ENCODE measurements around the gene RNF157.
A peak's percentile ranks its signal among the peaks of the same experiment; 100 is the strongest.

RNF157 gene

GRCh38 chr17:76104140-76104895 lies 136.0 kb downstream of the RNF157 start:
- no peak for DNase-seq (ENCODE audit: low read depth, low spot score)
- TF ChIP-seq FOXP2 (optimal IDR thresholded peaks at IDR 0.05; ENCODE audit: control extremely low read depth, extremely low read length, insufficient read depth) (no peak), EZH2 (IDR thresholded peaks at IDR 0.05) (no peak), POLR2AphosphoS5 (IDR thresholded peaks at IDR 0.05; ENCODE audit: borderline replicate concordance, low read depth, low read length) (no peak)
- Histone ChIP-seq H3K4me3 (peak overlapping the region; percentile 95), H3K36me3 (ENCODE audit: insufficient read depth, low read length) (peaks cover 21% of the 10 kb centered on the region), H3K9me3 (ENCODE audit: low read depth, low read length) (no peaks in the 10 kb centered on the region), H3K9ac (ENCODE audit: insufficient read length) (peak overlapping the region; percentile 76), H3K27ac (peak overlapping the region; percentile 69)

- Histone ChIP-seq H3K9ac (ENCODE audit: insufficient read length) (peak within 1 kb of the TSS; percentile 76), H3K27ac (peak within 1 kb of the TSS; percentile 69), H3K4me3 (peak within 1 kb of the TSS; percentile 95), H3K9me3 (ENCODE audit: low read depth, low read length) (no peaks in the 10 kb centered on the region), H3K36me3 (ENCODE audit: insufficient read depth, low read length) (peaks cover 23% of the 10 kb centered on the region)
- DNase-seq (ENCODE audit: low read depth, low spot score), result no peak
- TF ChIP-seq POLR2AphosphoS5 (IDR thresholded peaks at IDR 0.05; ENCODE audit: borderline replicate concordance, low read depth, low read length) (peak; percentile 89), FOXP2 (optimal IDR thresholded peaks at IDR 0.05; ENCODE audit: control extremely low read depth, extremely low read length, insufficient read depth) (no peak)
These were observed 136.8 kb downstream of the RNF157 start, which contains the start of gene EXOC7 for GRCh38 chr17:76103274-76104139. Gene EXOC7 (minus strand): TSS chr17:76103787. CDS start chr17:76103692, 95 bp downstream.

GRCh38 chr17:76102944-76103273 lies 137.4 kb downstream of the RNF157 start:
- DNase-seq (ENCODE audit: low read depth, low spot score), result no peak
- Histone ChIP-seq H3K9me3 (ENCODE audit: low read depth, low read length) (no peaks in the 10 kb centered on the region), H3K9ac (ENCODE audit: insufficient read length) (peak overlapping the region; percentile 76), H3K27ac (no peak overlapping the region), H3K36me3 (ENCODE audit: insufficient read depth, low read length) (peaks cover 24% of the 10 kb centered on the region), H3K4me3 (peak overlapping the region; percentile 95)
- TF ChIP-seq FOXP2 (optimal IDR thresholded peaks at IDR 0.05; ENCODE audit: control extremely low read depth, extremely low read length, insufficient read depth), result no peak
- TF ChIP-seq POLR2AphosphoS5 (IDR thresholded peaks at IDR 0.05; ENCODE audit: borderline replicate concordance, low read depth, low read length), result no peak
- no peak for TF ChIP-seq EZH2 (IDR thresholded peaks at IDR 0.05)

GRCh38 chr17:76097716-76098295 lies 142.5 kb downstream of the RNF157 start:
- Histone ChIP-seq H3K9me3 (ENCODE audit: low read depth, low read length) (no peaks in the 10 kb centered on the region), H3K36me3 (ENCODE audit: insufficient read depth, low read length) (peaks cover 58% of the 10 kb centered on the region), H3K9ac (ENCODE audit: insufficient read length) (no peak overlapping the region), H3K4me3 (no peak overlapping the region), H3K27ac (no peak overlapping the region)
- DNase-seq (ENCODE audit: low read depth, low spot score), result no peak
- TF ChIP-seq FOXP2 (optimal IDR thresholded peaks at IDR 0.05; ENCODE audit: control extremely low read depth, extremely low read length, insufficient read depth) (no peak), POLR2AphosphoS5 (IDR thresholded peaks at IDR 0.05; ENCODE audit: borderline replicate concordance, low read depth, low read length) (no peak), EZH2 (IDR thresholded peaks at IDR 0.05) (no peak)

GRCh38 chr17:76095943-76096342 lies 144.3 kb downstream of the RNF157 start:
- no peaks in the 10 kb centered on the region for H3K9me3 ChIP-seq (ENCODE audit: low read depth, low read length)
- H3K36me3 ChIP-seq (ENCODE audit: insufficient read depth, low read length), result peaks cover 47% of the 10 kb centered on the region
- no peak for DNase-seq (ENCODE audit: low read depth, low spot score)
- H3K27ac ChIP-seq, result no peak overlapping the region
- H3K9ac ChIP-seq (ENCODE audit: insufficient read length), result no peak overlapping the region
- TF ChIP-seq FOXP2 (optimal IDR thresholded peaks at IDR 0.05; ENCODE audit: control extremely low read depth, extremely low read length, insufficient read depth) (no peak), EZH2 (IDR thresholded peaks at IDR 0.05) (no peak), POLR2AphosphoS5 (IDR thresholded peaks at IDR 0.05; ENCODE audit: borderline replicate concordance, low read depth, low read length) (no peak)
- H3K4me3 ChIP-seq, result no peak overlapping the region

DNA sequence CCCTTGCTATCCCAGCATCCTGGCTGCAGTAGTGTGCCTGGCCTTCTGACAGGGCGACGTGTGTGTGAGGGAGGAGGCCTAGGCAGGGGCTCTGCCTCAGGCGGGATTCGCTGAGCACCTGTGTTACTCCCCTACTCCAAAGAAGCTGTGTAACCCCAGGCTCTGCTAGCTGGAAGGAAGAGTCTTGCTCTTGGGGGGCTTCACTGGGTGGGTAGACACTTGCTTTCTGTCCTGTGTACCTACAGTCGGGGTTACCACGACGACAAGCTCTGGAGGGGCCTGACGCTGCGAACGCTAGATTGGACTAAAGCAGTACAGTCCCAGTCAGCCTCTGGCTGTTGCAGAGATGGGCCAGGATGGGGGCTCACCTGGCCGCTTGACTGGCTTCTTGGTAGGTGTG lies 146.2 kb downstream of the RNF157 start:
- no peak overlapping the region for H3K4me3 ChIP-seq
- no peak overlapping the region for H3K9ac ChIP-seq (ENCODE audit: insufficient read length)
- DNase-seq (ENCODE audit: low read depth, low spot score), result no peak
- H3K9me3 ChIP-seq (ENCODE audit: low read depth, low read length), result no peaks in the 10 kb centered on the region
- H3K36me3 ChIP-seq (ENCODE audit: insufficient read depth, low read length), result peaks cover 40% of the 10 kb centered on the region
- no peak for TF ChIP-seq EZH2 (IDR thresholded peaks at IDR 0.05)
- TF ChIP-seq FOXP2 (optimal IDR thresholded peaks at IDR 0.05; ENCODE audit: control extremely low read depth, extremely low read length, insufficient read depth), result no peak
- TF ChIP-seq POLR2AphosphoS5 (IDR thresholded peaks at IDR 0.05; ENCODE audit: borderline replicate concordance, low read depth, low read length), result no peak
- H3K27ac ChIP-seq, result no peak overlapping the region

DNA sequence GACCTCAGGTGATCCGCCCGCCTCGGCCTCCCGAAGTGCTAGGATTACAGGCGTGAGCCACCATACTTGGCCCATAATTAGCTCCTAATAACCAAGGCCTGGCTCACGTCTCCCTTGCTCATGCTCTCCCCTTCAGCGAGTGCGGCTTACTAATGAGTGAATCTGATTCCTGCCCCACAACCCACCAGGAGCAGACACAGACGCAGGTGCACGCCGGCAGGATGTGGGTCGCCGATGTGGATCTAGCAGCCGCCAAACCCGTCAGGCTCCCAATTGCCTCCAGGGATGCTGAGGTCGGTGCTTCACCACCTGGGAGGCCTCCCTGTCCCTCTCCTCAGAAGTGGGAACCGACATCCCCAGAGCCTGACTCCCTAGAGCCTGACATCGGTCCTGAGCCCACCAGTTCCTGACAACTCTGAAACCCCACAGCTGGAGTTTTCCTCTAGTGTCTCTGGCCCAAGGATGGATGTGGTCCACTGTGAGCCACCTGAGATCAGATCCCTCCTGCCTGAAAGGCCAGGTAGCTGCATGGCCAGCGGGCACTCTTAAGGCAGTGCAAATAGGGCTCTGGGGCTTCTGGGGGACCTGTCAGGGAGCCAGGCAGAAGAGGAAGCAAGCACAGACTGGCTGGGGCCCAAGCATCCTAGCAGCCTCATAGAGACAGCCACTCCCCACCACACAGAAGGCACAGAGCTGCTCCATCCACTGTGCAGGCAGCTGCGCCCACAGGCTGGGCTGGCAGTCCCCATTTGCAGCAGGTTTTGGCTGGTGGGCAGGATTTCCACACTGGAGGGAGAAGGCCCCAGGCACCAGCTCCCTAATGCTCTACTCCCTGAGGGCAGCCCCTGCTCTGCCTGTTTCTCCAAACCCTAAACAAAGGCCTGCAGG lies 147.5 kb downstream of the RNF157 start:
- DNase-seq (ENCODE audit: low read depth, low spot score), result no peak
- Histone ChIP-seq H3K27ac (no peak overlapping the region), H3K36me3 (ENCODE audit: insufficient read depth, low read length) (peaks cover 44% of the 10 kb centered on the region)

More for the DNA sequence above, 147.5 kb downstream of the RNF157 start:
- TF ChIP-seq EZH2 (IDR thresholded peaks at IDR 0.05), result no peak
- no peak for TF ChIP-seq FOXP2 (optimal IDR thresholded peaks at IDR 0.05; ENCODE audit: control extremely low read depth, extremely low read length, insufficient read depth)
- H3K9ac ChIP-seq (ENCODE audit: insufficient read length), result no peak overlapping the region
- H3K9me3 ChIP-seq (ENCODE audit: low read depth, low read length), result no peaks in the 10 kb centered on the region
- H3K4me3 ChIP-seq, result no peak overlapping the region
